ENCODE data around the gene UBC.
"Not testable (repeated sequence)": the region's sequence is repeated elsewhere in the genome, so short reads cannot be mapped to it uniquely, and the experiment has no call there.

Gene UBC

GRCh38 chr12:124914392-124915238 lies at the start of gene UBC:
UBC (minus strand) TSS chr12:124914650; CDS start chr12:124913771, 879 bp downstream.
- peak; percentile 88 for DNase-seq (ENCODE audit: low spot score)

DNA sequence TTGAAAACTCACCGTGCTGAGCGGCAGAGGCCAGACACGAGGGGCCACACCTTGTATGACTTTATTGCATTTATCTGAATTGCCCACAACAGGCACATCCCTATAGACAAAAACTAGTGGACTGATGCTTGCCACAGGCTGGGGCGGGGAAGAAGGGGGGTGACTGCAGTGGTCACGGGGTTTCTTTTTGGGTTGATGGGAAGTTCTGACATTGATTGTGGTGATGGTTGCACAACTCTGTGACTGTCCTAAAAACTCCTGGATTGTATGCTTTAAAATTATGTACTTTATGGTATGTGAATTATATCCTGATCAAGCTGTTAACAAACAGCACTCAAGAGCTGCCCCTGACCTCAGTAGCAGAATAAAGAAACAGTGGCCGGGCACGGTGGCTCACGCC lies 48.8 kb upstream of the UBC start:
- no peak for DNase-seq (ENCODE audit: low spot score)

GRCh38 chr12:124961055-124961454 lies 46.6 kb upstream of the UBC start:
- no peak for DNase-seq (ENCODE audit: low spot score)

DNA sequence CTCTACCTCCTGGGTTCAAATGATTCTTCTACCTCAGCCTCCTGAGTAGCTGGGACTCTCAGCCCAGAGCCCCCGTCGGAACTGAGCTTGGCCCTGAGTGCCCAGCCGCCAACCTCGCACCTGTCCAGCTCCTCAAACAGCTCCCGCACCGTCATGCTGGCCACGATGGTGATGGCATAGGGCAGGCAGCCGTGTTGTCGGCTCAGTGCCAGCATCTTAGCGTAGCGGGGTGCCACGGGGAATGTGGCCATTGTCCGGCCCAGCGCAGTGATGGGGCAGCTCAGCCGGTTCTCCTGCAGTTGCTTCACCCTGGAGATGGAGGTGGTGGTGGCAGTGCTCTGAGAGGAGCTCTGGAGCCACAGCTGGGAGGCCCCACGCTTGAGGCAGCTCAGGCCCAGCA lies 42.1 kb upstream of the UBC start:
- no peak for DNase-seq (ENCODE audit: low spot score)

GRCh38 chr12:124954771-124955170 lies 40.3 kb upstream of the UBC start:
- no peak for DNase-seq (ENCODE audit: low spot score)

DNA sequence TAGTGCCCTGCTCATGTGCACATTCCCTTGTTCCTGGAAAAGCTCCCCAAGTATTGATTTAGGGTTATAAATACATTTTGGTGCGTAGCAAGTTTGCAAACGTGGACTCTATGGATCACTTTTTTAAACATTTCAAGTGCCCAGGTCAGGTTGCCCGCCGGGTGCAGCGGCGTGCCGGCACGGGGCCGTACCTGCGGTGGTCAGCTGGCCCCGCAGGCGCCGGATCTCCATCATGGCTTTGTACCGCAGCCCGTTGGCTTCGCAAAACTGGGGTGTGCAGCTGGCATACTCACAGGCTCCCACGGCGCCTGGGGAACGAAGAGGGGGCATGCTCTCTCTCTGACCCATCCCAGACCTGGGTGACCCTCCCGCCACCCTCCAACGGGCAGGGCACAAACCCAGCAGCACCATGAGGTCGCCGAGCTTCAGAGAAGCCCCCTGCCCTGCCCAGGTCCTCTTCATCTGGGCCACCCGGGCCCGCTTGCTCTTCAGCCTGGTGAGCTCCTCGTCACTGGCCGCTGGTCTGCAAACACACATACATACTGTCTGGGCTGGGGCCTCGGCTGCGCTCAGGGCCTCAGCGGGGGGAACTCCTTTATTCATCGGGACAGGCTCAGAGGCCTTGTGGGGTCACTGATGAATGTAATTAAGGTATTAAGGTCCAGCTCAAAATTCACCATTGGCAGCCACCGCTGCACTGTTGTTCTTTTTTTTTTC lies 39.4 kb upstream of the UBC start:
- no peak for DNase-seq (ENCODE audit: low spot score)

- no peak for DNase-seq (ENCODE audit: low spot score)
Observed at GRCh38 chr12:124952801-124953200, 38.4 kb upstream of the UBC start.

- DNase-seq (ENCODE audit: low spot score), result no peak
Observed at GRCh38 chr12:124952295-124952694, 37.8 kb upstream of the UBC start.

DNA sequence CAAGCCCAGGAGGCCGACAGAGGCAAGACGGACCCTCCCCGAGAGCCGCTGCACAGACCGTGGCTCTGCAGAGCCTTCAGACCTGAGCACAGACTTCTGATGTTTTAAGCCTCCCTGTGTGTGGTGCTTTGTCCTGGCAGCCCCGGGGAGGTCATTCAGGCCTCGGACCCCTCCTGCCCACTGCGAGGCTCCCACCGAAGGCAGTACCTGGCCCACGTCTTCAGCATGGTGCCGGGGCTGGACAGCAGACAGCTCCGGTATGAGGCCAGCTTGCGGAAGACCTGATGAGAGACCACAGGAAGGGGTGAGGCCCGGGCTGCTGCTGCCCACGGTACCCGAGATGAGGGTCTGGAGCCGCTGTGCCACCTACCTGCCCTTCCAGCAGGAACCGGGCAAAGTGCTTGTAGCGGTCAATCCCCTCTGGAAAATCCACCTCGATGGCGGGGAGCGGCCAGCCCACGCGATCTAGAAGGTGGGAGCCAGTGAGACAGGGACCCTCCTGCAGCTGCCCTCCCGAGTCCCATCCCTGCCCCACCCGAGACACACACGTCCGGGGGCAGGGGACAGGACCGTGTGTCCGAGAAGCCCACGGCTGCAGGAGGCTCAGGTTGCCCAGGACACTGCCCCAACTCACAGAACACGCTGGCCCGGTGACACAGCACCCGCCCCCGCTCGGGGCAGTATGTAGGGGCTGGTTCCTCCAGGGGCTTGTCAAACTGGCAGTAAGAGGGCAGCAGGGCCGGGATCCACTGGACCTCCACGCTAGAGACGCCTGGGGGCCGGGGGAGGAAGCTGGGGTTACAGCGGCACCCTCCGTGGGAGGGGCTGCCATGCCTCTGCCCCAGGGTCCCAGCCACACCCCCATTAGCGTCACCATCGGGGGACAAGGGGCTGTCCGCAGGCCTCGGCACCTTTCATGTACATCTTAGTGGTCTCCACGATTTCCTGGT lies 35.6 kb upstream of the UBC start:
- DNase-seq (ENCODE audit: low spot score), result no peak

DNA sequence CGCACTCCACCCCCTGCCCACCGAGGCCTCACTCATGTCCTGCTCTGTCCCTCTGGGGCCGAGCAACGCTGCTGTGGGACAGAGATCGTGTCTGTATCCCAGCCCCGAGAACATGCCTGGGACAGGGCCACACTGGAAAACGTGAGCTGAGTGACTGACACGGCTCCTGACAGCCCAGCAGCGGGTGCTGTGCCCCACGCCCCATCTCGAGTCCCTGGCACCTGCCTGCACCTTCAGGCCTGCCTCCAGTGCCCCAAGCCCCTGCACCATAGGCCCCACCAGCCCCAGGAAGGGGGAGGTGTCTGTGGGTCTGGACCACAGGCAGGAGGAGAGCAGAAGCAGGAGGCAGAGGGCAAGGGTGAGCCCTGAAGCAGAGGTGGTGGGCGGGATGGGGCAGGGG lies 34.6 kb upstream of the UBC start:
- DNase-seq (ENCODE audit: low spot score), result no peak

DNA sequence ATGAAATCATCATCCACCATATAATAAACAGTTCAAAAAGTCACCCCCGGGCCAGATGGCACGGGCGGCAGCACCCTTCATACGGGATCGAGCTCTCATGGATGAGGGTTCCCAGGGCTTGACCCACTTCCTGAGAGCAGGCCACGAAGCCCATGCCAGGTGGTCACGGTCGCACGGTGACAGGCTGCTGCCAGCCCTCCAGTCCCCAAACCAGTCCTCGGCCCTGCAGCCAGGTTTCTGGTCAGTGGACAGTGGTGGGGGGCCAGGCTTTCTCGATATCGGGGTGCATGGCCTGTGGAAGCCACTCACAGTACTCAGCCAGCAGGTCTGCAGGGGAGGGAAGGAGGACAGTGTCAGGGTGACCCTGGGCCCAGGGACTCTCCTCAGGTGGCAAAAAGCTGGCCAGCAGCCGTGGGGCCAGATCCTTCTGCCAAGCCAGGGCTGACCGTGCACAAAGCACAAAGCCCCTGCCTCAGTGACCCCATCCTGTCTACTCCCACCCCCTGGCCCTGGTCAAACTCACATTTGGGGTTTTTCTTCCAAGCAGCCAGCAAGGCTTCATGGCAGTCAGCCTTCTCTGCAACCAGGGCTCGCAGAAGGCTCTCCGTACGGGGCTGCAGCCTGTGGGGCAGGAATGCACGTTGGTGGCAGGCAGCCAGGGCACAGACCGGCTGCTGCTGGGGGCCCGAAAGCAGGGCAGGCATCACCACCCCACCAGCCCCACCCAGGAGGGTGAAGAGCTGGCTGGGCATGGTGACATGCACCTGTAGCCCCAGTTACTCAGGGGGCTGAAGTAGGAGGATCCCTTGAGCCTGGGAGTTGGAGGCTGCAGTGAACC lies 33.3 kb upstream of the UBC start:
- DNase-seq (ENCODE audit: low spot score), result no peak

DNA sequence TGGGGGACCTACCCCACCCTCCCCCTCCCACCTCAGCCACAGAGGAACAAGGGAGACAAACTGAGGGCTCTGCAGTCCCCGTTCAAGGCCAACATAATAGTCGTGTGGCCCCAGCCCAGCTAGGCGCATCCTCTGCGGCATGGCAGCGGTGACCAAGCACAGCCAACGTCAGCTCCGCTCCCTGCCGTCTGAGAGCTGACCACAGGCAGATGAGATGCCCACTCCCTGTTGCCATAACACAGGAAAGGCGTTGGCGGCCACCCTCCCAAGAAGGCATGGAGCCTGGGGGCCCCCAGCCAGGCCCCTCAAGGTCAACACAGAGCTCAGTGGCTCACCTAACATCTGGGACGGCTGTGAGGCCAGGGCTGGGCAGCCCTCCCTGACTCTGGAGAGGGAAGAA lies 32.6 kb upstream of the UBC start:
- DNase-seq (ENCODE audit: low spot score), result no peak

GRCh38 chr12:124946447-124946793 lies 32.0 kb upstream of the UBC start:
- DNase-seq (ENCODE audit: low spot score), result no peak

GRCh38 chr12:124941170-124941527 lies 26.7 kb upstream of the UBC start:
- DNase-seq (ENCODE audit: low spot score), result no peak

- DNase-seq (ENCODE audit: low spot score), result peak; percentile 94
Observed at GRCh38 chr12:124940393-124941169, 26.1 kb upstream of the UBC start.

GRCh38 chr12:124940143-124940392 lies 25.6 kb upstream of the UBC start:
- DNase-seq (ENCODE audit: low spot score), result no peak

DNA sequence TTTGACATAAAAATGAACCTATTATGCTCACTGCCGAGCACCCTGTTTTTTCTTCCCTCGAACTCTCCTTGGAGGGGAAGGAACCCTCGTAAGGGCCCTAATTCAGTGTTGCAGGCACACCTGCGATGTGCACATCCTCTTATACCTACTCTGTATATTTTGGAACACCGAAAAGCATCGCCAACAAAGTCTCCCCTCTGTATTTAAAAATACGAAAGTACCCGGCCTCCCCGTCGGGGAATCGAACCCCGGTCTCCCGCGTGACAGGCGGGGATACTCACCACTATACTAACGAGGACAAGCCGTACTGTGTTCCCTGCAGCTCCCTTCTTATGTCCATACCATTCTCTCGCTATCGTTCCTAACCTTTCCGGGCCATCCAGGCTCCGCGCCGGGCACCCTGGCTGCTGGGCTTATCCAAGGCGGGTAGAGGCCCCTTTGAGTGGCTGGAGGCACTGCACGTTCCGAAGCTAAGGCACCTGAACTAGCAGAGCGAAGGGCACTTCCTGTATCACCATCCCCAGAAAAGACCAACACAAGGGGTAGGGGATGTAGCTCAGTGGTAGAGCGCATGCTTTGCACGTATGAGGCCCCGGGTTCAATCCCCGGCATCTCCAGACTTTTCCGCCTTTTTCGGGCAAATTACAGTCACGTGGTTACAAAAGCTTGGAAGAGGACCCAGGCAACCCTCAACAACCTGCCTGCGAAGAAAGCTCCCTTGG lies 25.1 kb upstream of the UBC start:
- peak; percentile 95 for DNase-seq (ENCODE audit: low spot score)

DNA sequence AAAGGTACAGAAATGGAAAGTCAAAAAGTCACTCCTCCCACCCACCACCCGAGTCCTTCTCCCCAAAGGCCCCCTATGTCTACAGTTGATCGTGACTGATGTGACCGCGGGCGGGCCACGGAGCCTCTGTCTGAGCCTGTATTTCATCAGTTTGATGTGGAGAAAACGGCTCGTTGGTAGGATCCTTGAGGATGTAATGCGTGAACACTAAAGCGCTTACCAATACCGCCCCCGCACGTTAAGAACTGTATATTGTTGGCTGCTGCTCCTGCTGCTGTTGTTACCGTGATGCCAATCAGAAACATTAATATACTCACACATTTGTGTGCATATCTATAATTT lies 24.6 kb upstream of the UBC start:
- no peak for DNase-seq (ENCODE audit: low spot score)

DNA sequence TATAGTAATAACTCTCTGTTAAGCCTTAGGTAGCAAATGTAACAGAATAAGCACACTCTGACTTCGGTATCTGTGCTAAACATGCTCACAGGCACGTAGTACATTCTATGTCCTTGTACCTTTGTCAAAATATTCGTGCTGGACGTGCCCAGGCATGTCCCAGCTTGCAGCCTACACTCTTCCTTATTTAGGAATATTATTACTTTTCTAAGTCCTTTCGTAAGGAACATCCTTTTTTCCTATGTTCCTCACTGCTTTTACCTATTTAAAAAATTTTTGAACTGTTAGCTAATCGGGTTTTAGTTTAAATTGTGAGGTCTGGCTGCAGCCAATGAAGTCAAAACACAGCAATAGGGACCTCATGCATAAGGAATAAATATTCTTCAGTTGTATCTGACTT lies 24.1 kb upstream of the UBC start:
- peak; percentile 53 for DNase-seq (ENCODE audit: low spot score)

DNA sequence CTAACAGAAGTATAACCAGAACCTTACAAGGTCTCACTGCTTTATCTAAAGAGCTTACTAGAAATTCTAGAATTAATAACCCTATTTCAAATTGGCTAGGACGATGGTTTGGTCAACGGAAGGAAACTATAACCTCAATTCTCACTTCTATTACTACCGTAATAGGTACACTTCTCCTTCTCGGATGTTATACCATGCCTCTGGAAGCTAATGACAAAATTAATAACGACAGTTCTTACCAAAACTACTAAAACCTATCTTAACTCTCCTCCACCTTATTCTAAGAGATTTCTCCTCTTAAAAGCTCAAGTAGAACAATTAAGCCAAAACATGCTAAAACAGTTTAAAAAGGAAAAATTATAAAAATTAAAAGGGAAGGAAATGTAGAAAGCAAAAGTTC lies 23.7 kb upstream of the UBC start:
- peak; percentile 38 for DNase-seq (ENCODE audit: low spot score)

- not testable (repeated sequence) for DNase-seq (ENCODE audit: low spot score)
Observed at GRCh38 chr12:124931528-124931927, 17.1 kb upstream of the UBC start.
